TTC549 (cell line): ENCODE results near the gene BMPER.

Source experiments
- FAIRE-seq: peaks from 2 replicates; lab custom pipeline; 2012; peaks lifted over from hg19 to GRCh38; lab: Jason Lieb, UNC

Gene BMPER

GRCh38 chr7:34096198-34096651 is 190.9 kb downstream of the BMPER start:
- no peak for FAIRE-seq

GRCh38 chr7:34096777-34097176 is 191.4 kb downstream of the BMPER start:
- FAIRE-seq: no peak

DNA sequence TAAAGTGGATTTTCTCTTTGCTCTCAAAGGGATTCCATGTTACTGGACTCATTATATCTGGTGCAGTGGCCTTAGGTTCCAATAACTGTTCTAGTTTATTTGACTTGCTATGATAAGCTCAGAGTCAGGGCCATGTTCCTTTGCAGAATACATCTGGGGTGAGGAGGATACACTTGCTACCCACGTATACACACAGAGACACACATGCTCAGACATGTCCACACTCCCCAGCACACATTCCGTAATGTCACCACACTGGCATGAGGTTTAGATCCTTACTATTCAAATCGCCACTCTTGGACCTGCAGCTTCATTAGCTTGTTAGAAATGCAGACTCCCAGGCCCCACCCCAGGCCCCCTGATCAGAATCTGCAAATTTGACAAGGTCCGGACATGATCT is 195.3 kb downstream of the BMPER start:
- no peak for FAIRE-seq

GRCh38 chr7:34104115-34104514 is 198.8 kb downstream of the BMPER start:
- no peak for FAIRE-seq

DNA sequence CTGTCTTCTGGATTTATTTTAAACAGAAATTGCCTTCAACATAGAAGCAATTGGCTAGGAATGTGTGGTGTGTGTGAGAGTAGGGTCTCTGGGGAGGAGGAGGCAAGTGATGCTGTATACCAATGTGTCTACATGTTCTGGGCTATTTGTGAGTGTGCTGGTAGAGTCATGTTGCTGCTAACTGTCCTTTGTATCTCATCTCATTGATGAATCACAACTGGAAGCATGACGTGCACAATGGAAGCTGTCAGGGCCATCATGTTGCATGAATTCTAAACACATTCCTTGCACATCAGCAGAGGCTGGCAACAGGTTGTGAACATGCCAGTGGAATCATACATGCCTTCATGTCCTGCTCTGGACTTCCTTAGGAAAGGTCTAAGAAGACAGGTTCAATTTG is 199.7 kb downstream of the BMPER start:
- no peak for FAIRE-seq

GRCh38 chr7:34107276-34107675 is 201.9 kb downstream of the BMPER start:
- no peak for FAIRE-seq

GRCh38 chr7:34108165-34108564 is 202.8 kb downstream of the BMPER start:
- FAIRE-seq: no peak

DNA sequence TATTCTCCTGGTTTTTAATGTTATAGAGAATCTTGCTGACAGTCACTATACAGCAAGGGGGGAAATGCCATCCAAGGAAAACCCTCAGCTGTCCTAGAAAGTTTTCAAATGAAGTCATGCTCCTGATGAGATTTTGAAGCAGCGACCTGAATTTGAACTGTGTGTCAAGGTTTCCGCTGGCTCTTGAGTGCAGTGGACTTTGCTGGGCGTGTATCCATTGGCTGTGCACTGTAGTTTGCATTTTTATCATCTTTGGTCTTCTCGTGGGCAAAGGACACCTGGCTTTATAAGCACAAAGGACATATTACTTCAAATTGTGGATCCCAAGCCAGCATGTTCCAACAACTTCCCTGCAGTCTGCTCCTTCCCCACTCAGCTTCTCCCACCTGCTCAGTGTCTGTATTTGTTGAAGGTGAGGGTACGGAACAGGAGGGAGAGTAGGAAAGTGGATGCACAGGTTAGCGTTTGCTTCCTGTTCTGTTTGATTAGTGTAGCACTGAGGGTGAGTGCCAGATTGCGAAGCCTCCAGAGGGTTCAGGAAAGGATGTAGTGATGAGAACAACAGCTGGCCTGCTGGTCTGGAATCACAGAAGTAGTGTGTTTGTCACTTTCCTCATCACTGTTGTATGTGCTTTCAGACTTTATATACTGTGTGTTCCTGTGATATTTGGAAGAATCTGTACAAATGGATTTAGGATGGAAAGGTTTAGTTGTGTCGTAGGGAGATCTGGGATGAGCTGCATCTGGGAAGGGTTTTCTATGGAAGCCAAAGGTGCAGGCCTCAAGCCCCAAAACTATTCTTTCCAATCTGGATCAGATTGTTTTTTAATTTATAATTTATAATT is 204.8 kb downstream of the BMPER start:
- FAIRE-seq: no peak

- no peak for FAIRE-seq
Measured at GRCh38 chr7:34111031-34111430, 205.7 kb downstream of the BMPER start.

DNA sequence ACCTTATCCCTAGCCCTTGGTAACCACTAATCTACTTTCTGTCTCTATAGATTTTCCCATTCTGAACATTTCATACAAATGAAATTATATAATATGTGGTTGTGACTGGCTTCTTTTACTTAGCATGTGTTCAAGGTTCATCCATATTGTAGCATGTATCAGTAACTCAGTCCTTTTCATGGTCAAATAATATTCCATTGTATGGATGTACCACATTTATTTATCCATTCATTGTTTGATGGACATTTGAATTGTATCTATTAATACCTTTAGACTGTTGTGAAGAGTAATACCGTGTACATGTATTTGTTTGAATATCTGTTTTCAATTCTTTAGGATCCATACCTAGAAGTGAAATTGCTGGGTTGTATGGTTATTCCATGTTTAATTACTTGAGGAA is 210.2 kb downstream of the BMPER start:
- no peak for FAIRE-seq

GRCh38 chr7:34117573-34117972 is 212.2 kb downstream of the BMPER start:
- FAIRE-seq: no peak

GRCh38 chr7:34121366-34121765 is 216.0 kb downstream of the BMPER start:
- no peak for FAIRE-seq

DNA sequence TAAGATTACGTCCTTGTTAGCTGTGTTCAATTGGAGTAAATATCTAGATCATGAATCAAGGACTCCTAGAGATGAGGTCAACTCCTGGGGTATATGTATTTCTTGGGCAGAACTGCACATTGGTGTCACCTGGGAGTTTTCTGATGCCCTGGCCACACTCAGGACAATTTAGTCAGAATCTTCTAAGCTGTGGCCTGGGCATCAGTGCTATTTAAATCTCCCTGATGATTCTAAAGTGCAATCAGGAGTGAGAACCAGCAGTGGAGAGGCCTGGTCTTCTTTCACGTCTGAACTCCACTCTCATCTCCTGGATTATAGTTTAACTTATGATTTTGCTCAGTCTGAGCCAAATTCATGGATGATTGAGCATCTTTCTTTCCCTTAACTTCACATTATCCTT is 218.0 kb downstream of the BMPER start:
- FAIRE-seq: no peak

DNA sequence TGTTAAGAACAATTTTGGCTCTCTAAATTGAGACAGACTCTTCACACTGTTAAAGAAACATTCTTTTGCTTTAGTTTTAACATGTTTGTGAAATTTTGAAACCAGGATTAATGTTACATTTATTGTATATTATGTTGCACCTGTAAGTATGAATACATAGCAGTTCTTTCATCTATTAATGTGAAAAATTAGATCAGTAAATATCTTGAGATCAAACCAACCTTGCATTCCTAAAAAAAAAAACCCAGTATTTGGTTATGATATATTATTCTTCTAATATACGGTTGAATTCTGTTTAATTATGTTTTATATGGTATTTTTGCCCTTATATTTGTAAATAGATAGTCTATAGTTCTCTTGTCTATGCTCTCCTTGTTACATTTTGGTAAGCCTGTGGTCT is 219.4 kb downstream of the BMPER start:
- FAIRE-seq: no peak

DNA sequence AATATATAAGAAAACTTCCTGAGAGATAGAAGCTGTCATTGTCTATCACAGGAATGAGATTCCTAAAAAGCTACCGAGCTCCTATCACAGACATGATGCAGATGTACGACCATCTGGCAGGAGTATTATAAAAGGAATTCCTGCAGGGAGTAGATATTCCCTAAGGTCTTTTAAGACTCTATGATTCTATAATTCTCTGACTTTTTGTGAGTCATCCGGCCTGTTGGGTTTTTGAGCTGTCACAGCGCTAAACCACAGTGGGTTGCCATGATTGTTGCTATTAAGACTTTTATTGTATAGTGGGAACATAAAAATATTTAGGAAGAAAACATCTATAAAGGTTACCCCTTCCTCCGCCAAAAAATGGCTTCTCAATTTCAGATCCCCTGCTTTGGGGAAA is 223.4 kb downstream of the BMPER start:
- FAIRE-seq: no peak

DNA sequence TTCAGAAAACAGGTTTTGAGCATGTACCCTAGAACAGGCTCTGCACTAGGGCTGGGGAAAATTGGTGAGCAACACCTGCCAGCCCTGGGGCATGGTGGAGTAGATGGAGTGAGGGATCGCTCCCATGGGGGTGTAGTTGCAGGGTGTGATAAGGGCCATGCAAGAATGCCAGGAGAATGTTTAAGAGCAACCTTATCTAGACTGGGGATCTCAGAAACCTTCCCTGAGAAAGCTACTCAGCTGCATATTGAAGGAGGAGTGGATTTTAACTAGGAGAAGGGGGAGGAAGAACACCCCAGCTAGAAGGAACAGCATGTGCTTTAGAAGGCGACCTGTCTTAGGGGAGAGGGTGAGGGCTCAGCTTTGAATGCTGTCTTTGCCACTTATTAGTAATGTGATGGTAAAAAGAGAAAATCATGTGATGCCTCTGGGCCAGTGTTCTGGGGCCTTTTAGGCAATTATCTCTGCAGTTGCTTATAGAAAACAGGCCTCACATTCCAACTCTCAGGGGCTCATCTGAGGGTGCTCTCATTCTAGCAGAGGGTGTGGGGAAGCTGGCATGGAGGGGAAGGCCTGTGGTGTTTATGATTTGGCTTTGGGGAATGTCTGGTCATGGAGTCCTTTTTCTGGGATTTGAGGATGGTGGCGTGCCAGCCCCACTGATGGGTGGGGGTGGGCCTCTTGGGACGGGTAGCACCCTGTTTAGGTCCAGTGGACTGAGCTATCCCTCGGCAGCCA is 225.4 kb downstream of the BMPER start:
- no peak for FAIRE-seq

DNA sequence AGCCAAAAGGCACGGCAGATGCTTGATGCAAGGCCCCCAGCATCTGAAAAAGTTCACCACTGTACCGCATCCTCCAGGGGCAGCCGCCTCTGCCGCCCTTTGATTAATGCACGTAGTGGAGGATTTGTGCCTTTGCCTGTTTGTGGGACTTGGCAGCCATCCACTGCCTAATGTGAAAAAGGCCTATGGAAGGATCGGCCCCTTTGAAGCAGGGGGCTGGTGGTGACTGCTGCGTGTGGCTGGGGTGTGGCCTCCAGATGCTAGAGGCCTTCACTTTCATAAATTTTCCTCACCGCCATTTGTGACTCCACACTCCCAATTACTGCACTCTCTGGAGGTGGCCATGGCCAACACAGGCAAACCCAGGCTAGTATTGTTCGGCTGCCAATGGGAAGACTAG is 226.0 kb downstream of the BMPER start:
- no peak for FAIRE-seq

DNA sequence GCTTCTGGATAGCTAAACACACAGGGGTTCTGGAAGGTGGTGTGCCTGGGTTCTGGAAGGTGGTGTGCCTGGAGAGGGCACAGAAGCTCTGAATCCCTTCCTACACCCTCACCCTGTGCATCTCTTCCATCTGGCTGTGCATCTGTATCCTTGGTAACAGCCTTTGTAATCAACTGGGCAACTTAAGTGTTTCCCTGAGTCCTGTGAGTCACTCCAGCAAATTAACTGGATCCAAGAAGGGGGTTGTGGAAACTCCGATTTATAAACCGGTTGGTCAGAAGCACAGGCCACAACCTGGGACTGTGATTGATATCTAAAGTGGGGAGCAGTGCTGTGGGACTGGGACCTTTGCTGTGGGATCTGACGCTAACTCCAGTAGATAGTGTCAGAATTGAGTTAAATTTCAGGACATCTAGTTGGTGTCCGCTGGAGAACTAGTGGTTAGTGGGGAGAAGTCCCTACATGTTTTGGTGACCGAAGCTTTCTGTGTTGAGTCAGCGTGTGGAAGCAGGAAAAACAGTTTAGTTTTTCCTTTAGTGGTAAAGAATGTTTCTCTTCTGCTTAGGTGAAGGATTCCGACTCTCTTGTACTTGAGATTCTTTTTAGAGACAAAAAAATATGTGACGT is 228.1 kb downstream of the BMPER start:
- no peak for FAIRE-seq

DNA sequence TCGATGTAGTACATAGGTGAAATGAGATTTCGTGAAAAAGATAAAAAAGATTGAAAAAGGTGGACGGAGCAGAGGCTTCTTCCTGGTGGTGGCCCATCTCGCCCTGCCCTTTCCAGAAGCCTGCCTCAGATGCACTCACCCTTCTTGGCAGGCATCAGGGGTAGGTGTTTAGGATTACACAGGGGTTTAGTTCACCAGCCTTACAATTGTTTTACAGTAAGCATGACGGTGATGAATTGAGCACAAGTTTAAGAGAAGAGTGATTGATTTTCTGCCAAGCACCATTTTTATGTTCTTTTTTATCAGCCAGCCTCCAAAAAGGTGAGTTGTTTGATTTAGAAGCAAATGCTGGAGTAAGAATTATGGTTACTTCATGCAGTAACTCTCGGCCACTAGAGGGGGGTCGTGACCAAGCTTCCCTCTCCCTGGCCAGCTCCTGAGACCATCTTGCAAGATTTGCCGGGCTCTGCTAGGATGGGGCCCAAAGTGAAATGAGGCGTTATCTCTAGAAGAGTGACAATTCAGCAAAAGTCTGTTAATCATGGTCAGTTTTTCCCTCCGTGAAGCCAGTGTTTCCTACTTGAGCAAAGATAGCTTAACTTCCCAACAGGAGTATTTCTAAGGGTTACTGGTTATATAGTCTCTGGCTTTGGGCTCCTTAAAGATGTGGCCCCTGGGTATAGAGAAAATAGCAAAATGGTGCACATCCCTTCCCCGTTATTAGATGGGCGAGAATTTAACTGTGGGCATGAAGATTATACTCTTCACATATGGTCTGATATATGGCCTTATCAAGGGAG is 228.8 kb downstream of the BMPER start:
- no peak for FAIRE-seq

DNA sequence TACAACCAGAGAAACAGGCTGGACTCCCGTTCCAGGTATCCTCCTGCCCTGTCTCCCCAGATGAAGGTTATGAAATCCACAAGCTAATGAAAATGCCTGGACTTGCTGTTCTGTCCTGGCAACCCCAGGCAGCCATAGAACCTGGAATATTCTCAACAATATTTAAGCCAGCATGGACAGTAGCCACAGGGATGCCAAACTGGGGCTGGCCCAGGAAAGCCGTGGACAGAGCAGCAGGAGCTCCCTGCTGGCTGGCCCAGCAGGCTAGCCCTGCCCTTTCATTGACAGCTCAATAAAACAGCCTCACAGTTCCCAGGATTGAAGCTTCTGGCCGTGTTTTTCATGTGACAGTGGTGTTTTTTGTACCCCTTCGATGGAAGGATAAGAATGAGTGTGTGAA is 230.6 kb downstream of the BMPER start:
- FAIRE-seq: no peak

- no peak for FAIRE-seq
Measured at GRCh38 chr7:34136698-34137097, 231.4 kb downstream of the BMPER start.

GRCh38 chr7:34137176-34137575 is 231.8 kb downstream of the BMPER start:
- no peak for FAIRE-seq
